HG03520 (cell line): ENCODE results near the gene MAIP1.
"Not testable (repeated sequence)": the region's sequence is repeated elsewhere in the genome, so short reads cannot be mapped to it uniquely, and the experiment has no call there.

Experiments used
- ATAC-seq: cut with Tn5 transposase; IDR thresholded peaks from one replicate; pipeline ENCODE4 v1.9.1; 2021; ENCODE audit warnings: mild to moderate bottlenecking, moderate library complexity; ENCODE audit not compliant: unreplicated experiment

The MAIP1 gene

GRCh38 chr2:199955339-199956061 lies at the start of gene MAIP1, which contains the start of gene TYW5:
Gene MAIP1, plus strand, starts transcription at chr2:199955582. Its CDS starts 217 bp downstream, at chr2:199955799.
Gene TYW5, minus strand, starts transcription at chr2:199955491. Its CDS starts 21 bp downstream, at chr2:199955470.
- ATAC-seq = peak; percentile 69

GRCh38 chr2:199907008-199907714 lies 48.2 kb upstream of the MAIP1 start:
- ATAC-seq = no peak

GRCh38 chr2:199910338-199911051 lies 44.9 kb upstream of the MAIP1 start:
- no peak for ATAC-seq

- peak; percentile 85 for ATAC-seq
Observed at GRCh38 chr2:199911052-199911876, 44.1 kb upstream of the MAIP1 start, which contains the start of gene C2orf69. Gene C2orf69, plus strand, starts transcription at chr2:199911293. Its CDS starts 146 bp downstream, at chr2:199911439.

GRCh38 chr2:199911877-199912161 lies 43.6 kb upstream of the MAIP1 start:
- ATAC-seq = no peak

GRCh38 chr2:199912553-199913114 lies 42.7 kb upstream of the MAIP1 start:
- not testable (repeated sequence) for ATAC-seq

- no peak for ATAC-seq
Observed at GRCh38 chr2:199914372-199914958, 40.9 kb upstream of the MAIP1 start.

GRCh38 chr2:199916980-199917379 lies 38.4 kb upstream of the MAIP1 start:
- no peak for ATAC-seq

GRCh38 chr2:199922856-199923255 lies 32.5 kb upstream of the MAIP1 start:
- no peak for ATAC-seq

GRCh38 chr2:199923924-199924323 lies 31.5 kb upstream of the MAIP1 start:
- no peak for ATAC-seq

GRCh38 chr2:199926806-199927205 lies 28.6 kb upstream of the MAIP1 start:
- ATAC-seq = no peak

- ATAC-seq = no peak
Observed at GRCh38 chr2:199928226-199928625, 27.2 kb upstream of the MAIP1 start.

- ATAC-seq = no peak
Observed at GRCh38 chr2:199928626-199929025, 26.8 kb upstream of the MAIP1 start.

- no peak for ATAC-seq
Observed at GRCh38 chr2:199929262-199929661, 26.1 kb upstream of the MAIP1 start.

- ATAC-seq = no peak
Observed at GRCh38 chr2:199932312-199932855, 23.0 kb upstream of the MAIP1 start.

GRCh38 chr2:199933466-199933865 lies 21.9 kb upstream of the MAIP1 start:
- ATAC-seq = no peak

GRCh38 chr2:199936554-199936953 lies 18.8 kb upstream of the MAIP1 start:
- no peak for ATAC-seq

- peak; percentile 64 for ATAC-seq
Observed at GRCh38 chr2:199940373-199940772, 15.0 kb upstream of the MAIP1 start.

GRCh38 chr2:199943373-199943772 lies 12.0 kb upstream of the MAIP1 start:
- ATAC-seq = no peak

GRCh38 chr2:199946196-199946595 lies 9.2 kb upstream of the MAIP1 start:
- no peak for ATAC-seq
